Psoas muscle (tissue), 8 donors: ENCODE data around the gene TAPT1. TPM values are rescaled to one million over a fixed set of nuclear protein-coding genes. Genes with fewer than 3 reads are reported as not detected.

ENCODE experiments used
- ATAC-seq, 4 donors: fragments of 200-7000 bp; cut with Tn5 transposase; one replicate each; pipeline ENCODE4 v1.9.1; 2020; ENCODE audit warnings: moderate library complexity in 3 of 4, mild to moderate bottlenecking in 2 of 4
- DNase-seq, 2 donors: peaks; one replicate each; pipeline ENCODE4 v3.0.0-alpha.2; 2020
- H3K27ac ChIP-seq: fragments of 200-600 bp; one replicate; pipeline ENCODE4 v1.8.0; 2022
- H3K27me3 ChIP-seq, 3 donors: fragments of 200-600 bp in 1 of 3; one replicate each; pipeline versions ENCODE4 v1.6.1 to v1.8.0; 2013 to 2022; ENCODE audit warnings: low read length in 2 of 3, mild to moderate bottlenecking in 2 of 3, moderate library complexity in 1 of 3; ENCODE audit not compliant: insufficient read depth in 3 of 3
- H3K36me3 ChIP-seq, 2 donors: fragments of 200-600 bp in 1 of 2; one replicate each; pipeline versions ENCODE4 v1.6.1 to v1.8.0; 2013 to 2022; ENCODE audit warnings: low read depth in 1 of 2, mild to moderate bottlenecking in 1 of 2, moderate library complexity in 1 of 2; ENCODE audit not compliant: insufficient read depth in 1 of 2
- H3K4me1 ChIP-seq: fragments of 200-600 bp; one replicate; pipeline ENCODE4 v1.8.0; 2022
- H3K4me3 ChIP-seq: fragments of 200-600 bp; one replicate; pipeline ENCODE4 v1.8.0; 2022; ENCODE audit warnings: mild to moderate bottlenecking
- H3K9me3 ChIP-seq: fragments of 200-600 bp; one replicate; pipeline ENCODE4 v1.8.0; 2022
- CTCF ChIP-seq: fragments of 200-600 bp; IDR thresholded peaks from one replicate; pipeline ENCODE4 v1.8.0; 2022; ENCODE audit warnings: antibody characterized with exemption
- WGBS, 3 donors: extraction: QIAGEN DNeasy Blood & Tissue Kit; methylation state at CpG; one replicate each; pipeline versions ENCODE4 v1.1.6 to v1.1.7; 2013; 5-methylcytosine and 5-hydroxymethylcytosine counted together
- intact Hi-C, 2 donors: fragments of 100-400 bp; cut with DNase I; formaldehyde crosslinking; loops; one replicate each; pipeline versions ENCODE4 v1.11.0 to v1.14.2; 2022
- polyA plus RNA-seq, 3 donors: library from polyadenylated mRNA; stranded (reverse); fragments of 200-250 nt; gene quantifications; one replicate each; pipeline ENCODE4 v1.2.3, GENCODE V29; 2013
- total RNA-seq, 4 donors: library from RNA; stranded (reverse); fragmentation: NEBNext Ultra II Directional in 2 of 4; extraction: Animal tissue kit (Norgen Biotek cat#: 25700) in 2 of 4; gene quantifications; one replicate each; pipeline versions ENCODE4 v1.2.1 to v1.2.4, GENCODE V29; 2021 to 2023
- donor health status: healthy with polysubstance abuse.
- donor health status: DM: no; HTN: no; CAD: no; lungs with moderate emphysema.
- donor health status: Bipolar disorder and iron deficiency.
- donor health status: healthy.
- donor health status: DM: yes; HTN: yes; CAD: no.
- donor health status: DM: no; HTN: no; CAD: no.
- donor health status: DM: no; HTN: no; CAD: no.
- donor health status: DM: yes; HTN: yes; CAD: no.

Gene TAPT1
- total and polyA plus RNA-seq, 7 donors = 14.2 to 101 (median 46.9) TPM

GRCh38 chr4:16253127-16253960 lies 27.1 kb upstream of the TAPT1 start:
- WGBS, 3 donors = 76 to 97% (median 84%) methylated on average over 2 of the region's 2 CpGs
- Histone ChIP-seq H3K4me3 (no peak overlapping the region), H3K27me3 (no peaks in the 10 kb centered on the region), H3K27ac (no peak overlapping the region), H3K4me1 (no peaks in the 10 kb centered on the region), H3K9me3 (no peaks in the 10 kb centered on the region), H3K36me3 (peaks cover 0 to 8% of the 10 kb centered on the region in 2 donors)
- TF ChIP-seq CTCF = no peak
- peak in 1 of 4 donors; percentile 30 for ATAC-seq
- intact Hi-C loops = no loop called here
- DNase-seq = no peak

- no peak for ATAC-seq
- 81 to 91% (median 83%) methylated on average over 6 of the region's 6 CpGs for WGBS, 3 donors
- intact Hi-C loops = no loop called here
These were observed 24.5 kb upstream of the TAPT1 start for GRCh38 chr4:16250661-16251365.

GRCh38 chr4:16248605-16249004 lies 22.3 kb upstream of the TAPT1 start:
- ATAC-seq (no peak), DNase-seq (no peak)
- Histone ChIP-seq H3K9me3 (no peaks in the 10 kb centered on the region), H3K27ac (no peak overlapping the region), H3K4me1 (no peaks in the 10 kb centered on the region), H3K36me3 (peaks cover 0 to 4% of the 10 kb centered on the region in 2 donors), H3K4me3 (no peak overlapping the region), H3K27me3 (no peaks in the 10 kb centered on the region)
- intact Hi-C loops = no loop called here
- WGBS, 3 donors = 95 to 98% (median 97%) methylated on average over 2 of the region's 2 CpGs
- TF ChIP-seq CTCF = no peak

More at GRCh38 chr4:16250661-16251365, 24.5 kb upstream of the TAPT1 start:
- DNase-seq = no peak
- H3K4me3 ChIP-seq = no peak overlapping the region
- H3K36me3 ChIP-seq = peaks cover 0 to 4% of the 10 kb centered on the region in 2 donors
- H3K27me3 ChIP-seq = no peaks in the 10 kb centered on the region
- no peak for TF ChIP-seq CTCF
- H3K9me3 ChIP-seq = no peaks in the 10 kb centered on the region
- H3K27ac ChIP-seq = no peak overlapping the region
- H3K4me1 ChIP-seq = no peaks in the 10 kb centered on the region

- DNase-seq (no peak), ATAC-seq (no peak)
- Histone ChIP-seq H3K4me3 (no peak overlapping the region), H3K4me1 (no peaks in the 10 kb centered on the region), H3K27ac (no peak overlapping the region), H3K9me3 (no peaks in the 10 kb centered on the region), H3K36me3 (no peaks in the 10 kb centered on the region), H3K27me3 (no peaks in the 10 kb centered on the region)
- intact Hi-C loops = no loop called here
- no peak for TF ChIP-seq CTCF
- 98 to 100% (median 100%) methylated on average over 1 of the region's 1 CpG for WGBS, 3 donors
These were observed 19.0 kb upstream of the TAPT1 start for GRCh38 chr4:16245241-16245640.
